OCI-LY3 (cell line): ENCODE data around the gene SPATA22.

Source experiments
- H2AFZ ChIP-seq: fragments of 200-600, 300-600 bp; shearing (Covaris generic); 2 replicates; pipeline ENCODE4 v1.6.0; 2014; ENCODE audit warnings: antibody characterized with exemption, low read depth, low read length
- H3K27ac ChIP-seq: fragments of 200-600, 300-600 bp; sonication (generic); 2 replicates; pipeline ENCODE4 v1.5.1; 2014; ENCODE audit warnings: mild to moderate bottlenecking, low read length, moderate library complexity, mixed read lengths
- H3K27me3 ChIP-seq: fragments of 200-600, 300-600 bp; sonication (generic); 2 replicates; pipeline ENCODE4 v1.6.1; 2014; ENCODE audit warnings: low read depth, low read length, mixed read lengths
- H3K36me3 ChIP-seq: fragments of 200-600, 300-600 bp; sonication (generic); replicated peaks from 2 replicates; pipeline ENCODE3; 2014; ENCODE audit warnings: low read depth, low read length, mixed read lengths
- H3K4me1 ChIP-seq: fragments of 300-600, 200-600 bp; sonication (generic); 2 replicates; pipeline ENCODE4 v1.6.1; 2014; ENCODE audit warnings: low read length, mixed read lengths
- H3K4me2 ChIP-seq: fragments of 200-600, 300-600 bp; sonication (generic); 2 replicates; pipeline ENCODE4 v1.6.1; 2014; ENCODE audit warnings: low read length, mixed read lengths
- H3K4me3 ChIP-seq: fragments of 300-600, 200-600 bp; sonication (generic); 2 replicates; pipeline ENCODE4 v1.5.1; 2014; ENCODE audit warnings: antibody characterized with exemption, mild to moderate bottlenecking, low read length, moderate library complexity
- H3K79me2 ChIP-seq: fragments of 300-600, 200-600 bp; shearing (Covaris generic); 2 replicates; pipeline ENCODE4 v1.6.1; 2014; ENCODE audit warnings: mild to moderate bottlenecking, low read length, mixed read lengths
- H3K9ac ChIP-seq: fragments of 300-600, 200-600 bp; shearing (Covaris generic); 2 replicates; pipeline ENCODE4 v1.6.0; 2014; ENCODE audit warnings: mild to moderate bottlenecking, low read length, moderate library complexity
- H3K9me3 ChIP-seq: fragments of 200-600, 300-600 bp; shearing (Covaris generic); 2 replicates; pipeline ENCODE4 v1.6.1; 2014; ENCODE audit warnings: low read length, mixed read lengths; ENCODE audit not compliant: insufficient read depth
- H4K20me1 ChIP-seq: fragments of 200-600, 300-600 bp; sonication (generic); 2 replicates; pipeline ENCODE4 v1.6.1; 2016; ENCODE audit warnings: low read length, mixed read lengths; ENCODE audit not compliant: insufficient read depth
- CTCF ChIP-seq: fragments of 200-600, 300-600 bp; sonication (generic); IDR thresholded peaks from 2 replicates; pipeline ENCODE4 v1.5.1; 2014; ENCODE audit warnings: antibody characterized with exemption, low read length, low read depth
- EZH2phosphoT487 ChIP-seq: fragments of 200-600 bp; shearing (Covaris generic); IDR thresholded peaks from 2 replicates; pipeline ENCODE4 v1.6.1; 2018; ENCODE audit warnings: antibody characterized with exemption, mixed run types, low read depth

Gene SPATA22

GRCh38 chr17:3512505-3513171 is 41.0 kb upstream of the SPATA22 start:
- no peak overlapping the region for H3K4me3 ChIP-seq
- H2AFZ ChIP-seq, result no peak overlapping the region
- H3K9ac ChIP-seq, result no peak overlapping the region

GRCh38 chr17:3511852-3512504 is 40.4 kb upstream of the SPATA22 start:
- H3K27me3 ChIP-seq, result no peaks in the 10 kb centered on the region
- H2AFZ ChIP-seq, result no peak overlapping the region
- no peaks in the 10 kb centered on the region for H3K9me3 ChIP-seq

More at GRCh38 chr17:3512505-3513171, 41.0 kb upstream of the SPATA22 start:
- no peaks in the 10 kb centered on the region for H4K20me1 ChIP-seq
- H3K9me3 ChIP-seq, result no peaks in the 10 kb centered on the region
- no peak overlapping the region for H3K4me2 ChIP-seq
- H3K4me1 ChIP-seq, result no peaks in the 10 kb centered on the region
- no peak overlapping the region for H3K27ac ChIP-seq
- no peaks in the 10 kb centered on the region for H3K36me3 ChIP-seq
- no peaks in the 10 kb centered on the region for H3K79me2 ChIP-seq
- TF ChIP-seq CTCF (no peak), EZH2phosphoT487 (no peak)
- no peaks in the 10 kb centered on the region for H3K27me3 ChIP-seq

GRCh38 chr17:3510090-3510489 is 38.5 kb upstream of the SPATA22 start:
- TF ChIP-seq EZH2phosphoT487 (no peak), CTCF (no peak)
- no peaks in the 10 kb centered on the region for H3K9me3 ChIP-seq
- no peaks in the 10 kb centered on the region for H4K20me1 ChIP-seq
- H3K36me3 ChIP-seq, result no peaks in the 10 kb centered on the region
- H3K9ac ChIP-seq, result no peak overlapping the region
- H3K4me3 ChIP-seq, result no peak overlapping the region
- H3K27ac ChIP-seq, result no peak overlapping the region
- H3K79me2 ChIP-seq, result no peaks in the 10 kb centered on the region
- H3K4me1 ChIP-seq, result no peaks in the 10 kb centered on the region
- no peaks in the 10 kb centered on the region for H3K27me3 ChIP-seq
- H3K4me2 ChIP-seq, result no peak overlapping the region
- no peak overlapping the region for H2AFZ ChIP-seq

More at GRCh38 chr17:3511852-3512504, 40.4 kb upstream of the SPATA22 start:
- Histone ChIP-seq H3K9ac (no peak overlapping the region), H3K4me2 (no peak overlapping the region), H3K79me2 (no peaks in the 10 kb centered on the region), H3K4me3 (no peak overlapping the region), H3K27ac (no peak overlapping the region), H4K20me1 (no peaks in the 10 kb centered on the region), H3K4me1 (no peaks in the 10 kb centered on the region), H3K36me3 (no peaks in the 10 kb centered on the region)
- TF ChIP-seq CTCF, result no peak
- TF ChIP-seq EZH2phosphoT487, result no peak

- Histone ChIP-seq H3K27me3 (no peaks in the 10 kb centered on the region), H3K79me2 (no peaks in the 10 kb centered on the region), H3K9me3 (no peaks in the 10 kb centered on the region), H2AFZ (no peak overlapping the region), H3K9ac (no peak overlapping the region), H3K4me2 (no peak overlapping the region), H3K36me3 (no peaks in the 10 kb centered on the region), H4K20me1 (no peaks in the 10 kb centered on the region), H3K27ac (no peak overlapping the region), H3K4me3 (no peak overlapping the region), H3K4me1 (no peaks in the 10 kb centered on the region)
- no peak for TF ChIP-seq EZH2phosphoT487
- TF ChIP-seq CTCF, result no peak
Measured at GRCh38 chr17:3507869-3508268, 36.2 kb upstream of the SPATA22 start.
